GM18870 (cell line): ENCODE measurements around the gene GCK.
"Not testable (repeated sequence)": the region's sequence is repeated elsewhere in the genome, so short reads cannot be mapped to it uniquely, and the experiment has no call there.

Source experiments
- ATAC-seq: cut with Tn5 transposase; IDR thresholded peaks from one replicate; pipeline ENCODE4 v1.9.1; 2021; ENCODE audit warnings: moderate library complexity; ENCODE audit not compliant: unreplicated experiment

GCK gene

DNA sequence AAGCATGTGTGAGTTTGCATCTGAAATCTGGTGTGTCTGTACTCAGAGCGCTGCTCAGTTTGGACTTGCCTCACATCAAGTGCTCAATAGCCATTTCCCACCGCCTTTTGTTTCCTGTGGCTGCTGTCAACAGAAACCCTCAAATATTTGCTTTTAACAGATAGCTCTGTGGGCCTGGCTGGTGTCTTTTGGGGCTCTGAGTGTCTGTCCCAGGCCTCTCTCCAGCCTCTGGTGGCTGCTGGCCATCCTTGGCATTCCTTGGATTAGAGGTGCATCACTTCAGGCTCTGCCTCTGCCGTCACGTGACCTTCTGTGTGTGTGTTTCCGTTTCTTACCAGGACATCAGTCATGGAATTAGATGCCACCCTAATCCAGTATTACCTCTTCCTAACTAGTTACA lies 20.9 kb upstream of the GCK start:
- ATAC-seq, result no peak

DNA sequence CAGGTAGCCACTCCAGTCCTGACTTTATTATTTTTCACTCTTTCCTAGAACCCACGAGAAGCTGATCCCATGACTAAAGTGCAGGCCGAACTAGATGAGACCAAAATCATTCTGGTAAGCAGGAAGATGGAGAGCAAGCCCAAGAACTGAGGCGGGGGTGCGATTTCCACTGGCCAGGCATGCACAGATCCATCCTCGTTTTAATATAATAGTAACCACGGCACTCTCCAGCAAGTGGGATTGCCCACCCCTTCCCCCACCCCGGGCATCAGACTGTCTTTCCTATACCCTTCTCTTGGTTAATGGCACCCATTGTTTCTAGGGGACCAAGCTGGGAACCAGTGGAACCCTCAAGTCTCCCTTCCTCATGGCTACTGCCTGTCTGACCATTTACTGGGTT lies 18.8 kb upstream of the GCK start:
- no peak for ATAC-seq

DNA sequence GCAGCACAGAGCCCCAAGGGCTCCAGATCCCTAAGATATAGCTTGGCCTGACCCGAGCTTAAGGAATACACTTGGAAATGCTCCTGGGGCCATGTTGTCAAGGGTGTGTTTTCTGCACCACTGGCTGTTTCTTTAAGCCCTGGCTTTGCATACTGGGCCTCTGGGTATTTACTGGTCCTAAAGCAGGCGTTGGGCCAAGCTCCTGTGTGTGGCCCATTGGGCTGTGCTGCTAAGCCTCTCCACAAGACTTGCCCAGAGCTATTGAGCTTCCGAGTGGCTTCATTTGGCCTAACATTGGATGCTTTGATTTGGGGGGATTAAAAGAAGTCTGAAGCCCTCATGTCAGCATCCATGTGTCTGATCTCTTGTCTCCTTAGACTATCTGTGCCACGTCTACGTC lies 16.8 kb upstream of the GCK start:
- ATAC-seq, result no peak

DNA sequence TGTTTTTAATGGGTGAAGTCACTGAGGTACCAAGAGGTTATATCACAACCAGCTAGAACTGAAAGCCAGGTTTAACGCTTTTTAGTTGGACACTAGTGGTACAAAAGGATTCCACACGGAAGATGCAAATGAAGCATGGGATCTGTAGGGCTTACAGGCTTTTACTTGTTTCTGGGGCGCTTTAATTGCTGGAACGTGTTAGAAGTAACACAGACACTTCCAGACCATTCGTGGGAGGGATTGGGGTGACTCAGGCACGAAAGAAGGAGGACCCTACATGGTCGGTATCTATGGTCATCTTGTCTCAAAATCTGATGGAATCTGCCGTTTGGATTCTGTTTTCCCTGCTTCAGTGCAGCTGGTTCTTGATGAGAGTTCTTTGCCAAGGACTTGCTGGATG lies 12.6 kb upstream of the GCK start:
- no peak for ATAC-seq

DNA sequence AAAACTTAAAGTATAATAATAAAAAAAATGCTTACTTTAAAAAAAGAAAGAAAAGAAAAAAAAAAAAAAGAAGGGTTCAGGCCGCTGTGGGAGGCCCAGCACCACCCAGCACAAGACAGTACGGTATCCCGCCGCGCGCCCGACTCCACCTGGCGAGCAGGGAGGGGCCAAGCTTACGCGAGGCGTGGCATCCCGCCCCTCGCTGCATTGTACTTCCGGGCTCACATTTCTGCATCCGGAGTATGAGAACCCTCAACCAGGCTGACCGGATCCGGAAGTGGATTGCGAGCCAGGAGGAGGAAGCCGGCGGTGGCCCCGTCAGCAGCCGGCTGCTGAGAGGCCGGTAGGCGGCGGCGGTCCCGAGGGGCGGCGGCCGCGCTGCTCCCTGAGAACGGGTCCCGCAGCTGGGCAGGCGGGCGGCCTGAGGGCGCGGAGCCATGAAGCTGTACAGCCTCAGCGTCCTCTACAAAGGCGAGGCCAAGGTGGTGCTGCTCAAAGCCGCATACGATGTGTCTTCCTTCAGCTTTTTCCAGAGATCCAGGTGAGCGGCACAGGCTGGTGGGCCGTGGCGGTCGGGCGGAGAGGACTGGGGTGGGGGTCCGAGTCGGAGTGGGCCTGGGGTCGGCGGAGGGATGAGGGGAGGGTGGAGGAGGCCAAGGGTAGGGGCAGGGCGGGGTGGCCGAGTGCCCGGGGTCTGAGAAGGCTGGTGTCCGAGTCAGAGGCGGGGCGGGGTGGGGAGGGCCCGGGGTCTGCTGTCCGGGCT lies 11.6 kb upstream of the GCK start, which contains the start of gene YKT6:
Gene YKT6, plus strand, starts transcription at position 280 of the 763 bp plus-strand sequence. Its CDS starts 158 bp downstream, at position 438.
- ATAC-seq, result peak; percentile 95

DNA sequence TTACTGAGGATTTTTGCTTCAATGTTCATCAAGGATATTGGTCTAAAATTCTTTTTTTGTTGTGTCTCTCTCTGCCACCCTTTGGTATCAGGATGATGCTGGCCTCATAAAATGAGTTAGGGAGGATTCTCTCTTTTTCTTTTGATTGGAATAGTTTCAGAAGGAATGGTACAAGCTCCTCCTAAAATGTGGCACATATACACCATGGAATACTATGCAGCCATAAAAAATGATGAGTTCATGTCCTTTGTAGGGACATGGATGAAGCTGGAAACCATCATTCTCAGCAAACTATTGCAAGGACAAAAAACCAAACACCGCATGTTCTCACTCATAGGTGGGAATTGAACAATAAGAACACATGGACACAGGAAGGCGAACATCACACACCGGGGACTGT lies 10.9 kb upstream of the GCK start:
- not testable (repeated sequence) for ATAC-seq

DNA sequence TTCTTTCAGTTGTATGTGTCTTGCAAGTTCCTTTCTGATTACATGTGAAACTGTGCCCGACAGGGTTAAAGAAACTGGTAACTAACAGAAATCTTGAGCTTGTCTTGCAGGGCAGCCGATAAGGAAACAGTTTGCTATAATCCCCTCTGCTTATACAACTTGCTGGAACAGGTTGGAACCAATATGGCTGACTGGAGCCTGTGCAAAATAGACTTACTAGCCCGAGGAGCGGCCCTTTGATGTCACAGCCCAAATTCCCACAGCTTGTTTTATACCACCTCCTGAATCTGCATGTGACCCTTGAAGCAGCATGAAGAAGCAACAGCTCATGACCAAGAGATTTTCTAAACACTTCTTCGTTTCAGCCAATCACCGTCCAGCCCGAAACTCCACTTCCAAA lies 8.2 kb upstream of the GCK start:
- ATAC-seq, result no peak

DNA sequence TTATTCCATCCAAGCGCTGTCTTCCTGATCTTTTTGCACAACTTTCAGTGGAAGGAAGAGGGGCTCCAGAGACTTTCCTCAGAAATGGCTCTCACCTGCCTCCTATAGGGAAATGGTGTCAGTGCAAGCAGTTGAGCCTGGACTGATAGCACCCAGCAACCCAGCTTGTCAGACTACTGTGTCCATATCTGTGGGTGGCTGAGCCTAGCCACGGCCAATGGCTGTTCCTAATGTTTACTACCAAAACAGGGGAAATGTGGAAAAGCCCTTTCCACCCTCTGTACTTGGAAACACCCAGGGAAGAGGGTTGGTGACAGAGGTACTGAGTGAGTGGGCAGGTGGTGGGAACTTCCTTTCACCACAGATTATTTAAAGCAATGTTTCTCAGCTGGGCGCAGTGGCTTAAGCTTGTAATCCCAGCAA lies 7.2 kb upstream of the GCK start:
- no peak for ATAC-seq

DNA sequence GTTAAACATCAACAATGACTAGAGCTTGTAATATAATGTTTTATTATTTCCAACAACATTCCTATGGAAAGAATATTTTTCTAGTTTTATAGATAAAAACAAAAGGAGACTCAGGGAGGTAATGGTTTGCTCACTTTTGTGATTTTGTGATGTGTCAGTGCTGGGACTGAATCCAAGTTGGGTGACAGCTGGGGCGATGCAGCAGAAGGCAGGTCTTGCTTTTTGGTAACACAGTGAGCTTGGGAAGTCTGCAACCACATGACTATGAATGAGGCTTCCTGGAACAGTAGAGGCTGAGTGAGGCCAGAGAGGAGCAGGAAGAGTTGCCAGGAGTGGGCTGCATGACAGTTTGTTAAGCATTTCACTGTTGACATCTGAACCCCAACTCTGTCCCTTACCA lies 6.7 kb upstream of the GCK start:
- ATAC-seq, result no peak

DNA sequence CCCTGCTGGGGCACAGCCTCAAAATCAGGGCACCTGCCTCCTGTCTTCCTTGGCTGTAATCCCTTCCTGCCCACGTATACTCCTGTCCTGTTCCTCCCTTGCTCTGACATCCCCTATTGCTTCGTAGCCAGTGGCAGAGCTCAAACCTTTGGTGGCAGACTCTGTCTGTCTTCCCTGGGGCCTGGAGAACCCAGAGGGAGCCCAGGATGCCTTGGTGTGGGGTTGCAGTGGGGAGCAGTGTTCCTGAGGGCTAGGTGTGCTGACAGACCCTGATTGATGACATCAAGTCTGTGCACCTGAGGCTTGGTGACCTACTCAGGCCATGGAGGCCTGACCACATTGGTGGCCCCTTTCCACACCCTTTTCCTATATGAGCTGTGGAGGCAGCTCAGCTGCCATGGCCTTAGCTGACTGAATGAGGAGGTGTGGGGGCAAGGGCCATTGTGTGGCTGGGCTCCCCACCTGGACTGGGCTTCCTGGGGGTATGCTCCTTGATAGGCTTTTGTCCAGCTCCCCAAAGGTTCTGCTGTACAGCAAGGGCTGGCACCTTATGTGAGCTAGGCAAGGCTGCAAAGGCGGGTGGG lies 5.4 kb upstream of the GCK start:
- ATAC-seq, result no peak

DNA sequence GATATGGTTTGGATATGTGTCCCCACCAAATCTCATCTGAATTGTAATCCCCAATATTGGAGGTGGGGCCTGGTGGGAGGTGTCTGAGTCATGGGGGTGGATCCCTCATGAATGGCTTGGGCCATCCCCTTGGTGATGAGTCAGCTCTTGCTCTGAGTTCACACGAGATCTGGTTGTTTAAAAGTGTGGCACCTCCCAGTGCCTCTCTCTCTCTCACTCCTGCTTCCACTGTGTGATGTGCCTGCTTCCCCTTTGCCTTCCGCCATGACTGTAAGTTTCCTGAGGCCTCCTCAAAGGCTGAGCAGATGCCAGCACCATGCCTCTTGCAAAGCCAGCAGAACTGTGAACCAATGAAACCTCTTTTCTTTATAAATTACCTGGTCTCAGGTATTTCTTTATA lies 4.8 kb upstream of the GCK start:
- no peak for ATAC-seq

DNA sequence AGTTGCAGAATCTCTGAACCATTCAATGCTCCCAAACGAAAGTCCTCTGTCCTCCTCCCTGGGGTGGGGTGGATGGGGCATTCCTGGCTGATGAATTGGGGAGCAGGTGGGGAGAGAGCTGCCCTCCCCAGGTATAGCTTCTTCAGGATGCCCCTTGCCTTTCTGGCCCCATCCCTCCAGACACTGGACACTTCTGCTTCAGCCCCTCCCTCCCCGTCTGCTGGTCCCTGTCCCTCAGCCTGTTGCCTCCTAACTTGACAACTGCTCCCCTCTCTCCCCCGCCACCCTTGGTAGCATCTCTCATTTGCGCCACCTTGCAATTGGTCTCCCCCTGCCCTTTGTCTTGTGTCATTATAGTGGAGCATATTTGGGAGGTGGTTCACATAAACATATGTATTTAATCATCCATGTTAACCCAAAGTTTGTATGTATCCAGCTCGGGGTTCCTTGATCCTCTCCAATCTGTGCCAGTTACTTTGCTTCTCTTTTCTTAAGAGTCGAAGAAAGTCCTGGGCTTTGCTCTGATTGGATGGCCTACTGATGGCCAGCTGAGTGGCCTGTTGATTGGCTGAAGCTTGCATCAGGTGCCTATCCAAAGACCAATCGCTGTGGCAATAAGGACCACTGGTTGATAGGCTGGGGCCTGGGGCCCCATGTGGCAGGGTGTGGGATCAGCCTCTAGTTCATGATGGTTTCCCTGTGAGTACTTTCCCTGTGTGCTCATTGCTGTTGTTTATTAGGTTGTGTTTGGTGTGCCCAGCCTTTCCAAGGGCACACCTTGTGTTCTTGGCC lies 4.0 kb upstream of the GCK start:
- no peak for ATAC-seq

DNA sequence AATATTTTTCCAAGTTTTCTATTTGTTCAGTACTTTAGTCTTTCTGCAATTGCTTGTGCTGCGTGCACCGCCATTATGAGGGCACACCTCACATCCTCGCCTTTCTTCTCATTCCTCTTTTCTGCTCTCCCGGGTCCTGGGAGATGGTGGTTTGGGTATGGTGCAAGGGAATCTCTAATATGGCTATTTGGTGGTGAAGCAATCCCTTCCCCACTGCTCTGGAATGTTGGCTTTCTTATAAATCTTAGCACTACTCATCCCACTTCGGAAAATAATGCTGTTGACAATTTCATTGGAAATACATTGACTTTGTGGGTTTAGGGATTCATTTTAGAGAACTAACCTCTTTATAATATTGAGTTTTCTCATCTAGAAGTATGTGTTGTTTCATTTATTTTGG lies 1.9 kb upstream of the GCK start:
- ATAC-seq, result no peak

DNA sequence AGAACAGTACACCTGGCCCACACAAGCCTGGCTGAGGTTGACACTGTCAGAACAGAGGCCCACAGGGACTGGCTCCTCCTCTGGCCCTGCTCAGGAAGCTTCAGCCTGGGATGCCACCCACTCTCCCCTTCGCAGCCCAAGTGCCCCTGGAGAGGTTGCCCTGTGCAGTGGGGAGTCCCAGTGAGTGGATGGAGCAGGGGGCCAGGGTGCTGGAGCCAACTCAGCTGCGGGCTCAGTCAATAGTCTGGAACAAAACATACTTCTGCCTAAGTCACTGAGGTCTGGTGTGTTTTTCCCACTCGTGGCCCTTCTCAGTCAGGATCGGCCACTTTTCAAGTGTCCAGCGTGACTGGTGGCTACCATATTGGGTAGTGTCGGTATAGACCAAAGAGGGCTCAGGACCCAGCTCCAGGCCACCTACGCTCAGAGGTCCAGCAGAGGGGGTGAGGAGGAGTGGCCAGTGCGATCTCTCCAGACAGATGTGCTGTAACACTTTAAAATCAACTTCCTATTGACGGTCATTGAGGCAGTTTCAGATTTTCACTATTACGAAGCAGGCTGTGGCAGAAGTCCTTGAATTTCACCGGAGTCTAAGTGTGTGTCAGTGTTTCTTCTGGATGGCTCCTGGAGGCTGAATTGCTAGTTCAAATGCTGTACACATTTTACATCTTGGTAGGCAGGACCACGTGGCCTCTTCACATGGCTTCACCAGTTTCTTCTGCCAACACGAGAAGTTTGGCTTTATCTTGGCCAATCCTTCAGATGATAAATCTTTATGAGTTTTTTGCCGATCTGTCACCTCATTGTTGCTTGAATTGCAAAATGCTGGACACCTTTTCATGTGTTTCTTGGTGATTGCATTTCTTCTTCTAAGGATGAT lies 994 bp upstream of the GCK start:
- no peak for ATAC-seq

DNA sequence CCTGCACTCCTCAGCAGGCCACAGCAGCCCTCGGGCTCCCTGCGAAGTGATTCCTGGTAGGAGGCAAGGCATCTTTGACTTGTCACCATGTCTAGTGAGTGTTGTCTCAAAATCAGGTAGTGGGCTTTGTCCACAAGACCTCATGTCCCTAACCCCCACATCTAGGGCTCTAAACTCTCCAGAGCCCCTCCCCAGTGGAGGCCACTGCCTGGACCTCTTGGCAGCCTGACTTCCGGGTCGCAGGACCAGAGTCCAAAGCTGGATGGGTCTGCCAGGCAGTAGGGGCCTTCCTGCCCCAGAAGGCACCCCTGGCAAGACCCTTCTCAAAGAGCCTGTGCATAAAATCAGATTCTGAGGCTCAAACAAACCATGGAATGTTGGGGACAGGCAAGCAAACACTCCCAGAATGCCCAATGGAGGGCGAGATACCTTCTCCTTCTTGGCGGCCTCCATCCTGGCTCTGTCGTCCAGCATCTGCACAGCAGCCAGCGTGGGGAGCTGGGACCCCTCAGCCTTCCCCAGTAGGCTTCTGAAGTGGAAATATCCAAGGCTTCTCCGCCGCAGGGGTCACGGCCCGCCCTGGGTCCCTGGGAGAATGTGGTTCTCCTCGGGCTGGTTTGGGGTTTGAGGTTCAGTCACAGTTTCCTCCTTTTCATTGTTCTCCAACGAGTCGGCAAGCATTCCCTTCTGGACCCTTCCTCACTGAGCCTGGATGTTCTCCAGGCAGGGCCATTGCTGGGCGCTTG lies 586 bp downstream of the GCK start:
- ATAC-seq, result no peak

DNA sequence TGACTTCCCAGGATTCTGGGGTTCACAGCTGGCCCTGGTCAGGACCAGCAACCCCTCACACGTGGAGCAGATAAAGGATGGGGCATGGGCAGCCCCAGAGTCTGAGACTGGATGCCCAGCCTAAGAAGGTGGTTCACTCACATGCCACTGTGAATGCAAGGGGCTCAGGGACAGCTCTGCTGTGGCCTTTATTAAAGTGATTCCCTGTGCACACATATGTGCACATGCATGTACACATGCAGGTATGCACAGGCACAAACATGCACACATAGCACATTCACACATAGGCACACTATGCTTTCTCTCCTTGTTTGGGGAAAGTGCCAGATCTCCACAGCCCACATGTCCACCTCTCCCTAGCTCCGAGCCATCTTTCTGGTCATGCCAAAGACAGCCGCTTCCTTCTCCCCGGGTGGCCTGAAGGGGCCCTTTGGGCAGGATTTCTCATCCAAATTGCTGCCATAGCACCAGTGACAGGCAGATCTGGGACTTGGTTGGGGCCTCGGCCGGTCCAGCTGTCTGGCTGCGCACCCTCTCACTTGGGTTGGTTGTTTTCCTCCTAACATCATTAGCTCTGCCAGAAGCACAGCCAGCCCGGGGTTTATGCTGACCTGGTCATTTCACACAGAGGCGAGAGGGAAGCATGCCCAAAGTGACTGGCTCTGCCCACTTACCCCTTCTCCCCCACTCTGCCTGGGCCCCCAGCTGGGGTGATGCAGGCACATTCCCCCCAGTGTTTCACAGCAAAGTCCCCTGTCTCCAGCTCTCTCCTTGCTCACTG lies 1.4 kb downstream of the GCK start:
- ATAC-seq, result no peak

DNA sequence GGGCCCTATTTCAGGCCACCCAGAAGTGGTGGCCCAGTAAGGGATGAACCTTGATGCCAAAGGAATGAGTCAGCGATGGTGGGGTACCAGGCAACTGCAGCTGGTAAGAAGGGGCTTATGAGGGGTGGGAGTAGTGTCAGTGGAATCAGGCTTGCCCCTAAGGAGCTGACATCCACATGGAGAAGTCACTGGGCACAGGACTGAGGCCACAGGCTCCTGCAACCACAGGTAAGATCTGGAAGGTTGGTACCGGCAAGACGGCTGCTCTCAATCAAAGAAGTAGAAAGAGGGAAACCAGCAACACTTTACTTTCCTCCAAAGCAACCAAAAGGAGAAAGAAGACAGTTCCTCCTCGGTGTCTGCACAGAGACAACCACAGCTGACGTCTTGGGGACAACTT lies 2.5 kb downstream of the GCK start:
- no peak for ATAC-seq

DNA sequence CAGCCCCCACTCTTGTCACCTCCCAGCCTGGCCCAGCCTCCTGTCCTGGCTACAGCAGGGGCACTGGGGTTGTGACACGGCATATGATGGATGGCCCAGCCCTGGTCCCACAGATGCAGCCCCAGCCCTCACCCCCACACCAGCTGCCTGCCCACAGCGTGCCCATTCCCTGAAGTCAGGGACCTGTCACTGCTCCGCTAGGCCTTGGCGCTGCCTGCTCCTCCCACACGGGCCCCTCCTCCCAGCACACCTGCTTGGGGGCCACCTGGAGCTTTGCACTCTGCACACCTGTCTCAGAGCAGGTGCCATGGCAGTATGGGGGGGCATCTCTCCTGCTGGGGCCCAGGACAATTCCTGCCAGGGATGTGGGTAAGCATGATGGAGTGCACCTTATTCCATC lies 3.5 kb downstream of the GCK start:
- no peak for ATAC-seq

DNA sequence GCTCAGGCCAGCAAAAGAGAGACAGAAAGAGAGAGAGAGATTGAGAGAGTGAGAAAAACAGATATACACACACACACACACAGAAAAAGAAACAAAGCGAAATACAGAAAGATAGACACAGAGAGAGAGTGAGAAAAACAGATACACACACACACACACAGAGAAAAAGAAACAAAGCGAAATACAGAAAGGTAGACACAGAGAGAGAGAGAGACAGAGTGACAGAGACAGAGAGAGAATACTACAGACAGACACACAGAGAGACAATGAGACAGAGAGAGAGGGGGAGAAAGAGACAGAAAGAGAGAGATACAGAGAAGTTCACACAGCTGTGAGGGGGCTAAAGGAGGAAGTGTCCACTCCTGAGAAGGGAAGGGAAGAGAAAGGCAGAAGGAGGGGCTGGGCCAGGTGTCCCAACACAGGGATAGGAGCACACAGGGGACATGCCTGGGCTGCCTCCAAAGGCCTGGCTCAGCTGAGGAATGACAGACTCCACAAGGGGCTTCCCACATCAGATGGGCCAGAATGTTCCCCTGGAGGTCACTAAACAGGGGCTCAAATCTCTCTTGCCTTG lies 4.3 kb downstream of the GCK start:
- no peak for ATAC-seq
